Measurements from ENCODE around the gene CYP17A1. TPM values are rescaled to one million over a fixed set of nuclear protein-coding genes. Genes with fewer than 3 reads are reported as not detected.

The CYP17A1 gene
- total RNA-seq, 1 experiment from 2014 or later, result 2.1 TPM

- ChIA-PET CTCF (interaction anchor here (0.9 to 1.6 kb wide), 2 partner anchors 70 to 78 kb away, joined by 4 to 5 read pairs; no protein-coding TSS in a partner anchor), POLR2A (no interaction called here)
- Histone ChIP-seq H3K27ac (ENCODE audit: low read length) (no peak overlapping the region), H3K4me1 (ENCODE audit: control insufficient read depth, insufficient read depth, low read length) (0 out of 2 replicates have a peak, but pooled peaks cover 4% of the 10 kb centered on the region), H3K9me3 (ENCODE audit: control insufficient read depth, insufficient read depth, low read depth, low read length) (no peaks in the 10 kb centered on the region), H3K36me3 (ENCODE audit: control insufficient read depth, insufficient read depth, low read length) (no peaks in the 10 kb centered on the region), H3K27me3 (ENCODE audit: control insufficient read depth, insufficient read depth, low read length) (no peaks in the 10 kb centered on the region), H3K4me3 (ENCODE audit: low read depth in 2 of 2, low read length in 2 of 2) (no peak overlapping the region)
- no TSS peak for BruUV-seq (replicated peaks)
- no peak for TF ChIP-seq TCF7L2 (IDR thresholded peaks at IDR 0.05; ENCODE audit: low read depth, low read length)
- no peak for TF ChIP-seq POLR2AphosphoS5 (IDR thresholded peaks at IDR 0.05; ENCODE audit: low read depth, low read length)
- TF ChIP-seq SIN3A (IDR thresholded peaks at IDR 0.05; ENCODE audit: borderline replicate concordance, insufficient read depth, low read depth, low read length), result no peak
- TF ChIP-seq REST (IDR thresholded peaks at IDR 0.05; ENCODE audit: insufficient read depth in 1 of 2, low read depth in 2 of 2, low read length in 1 of 2), result no peak
- TF ChIP-seq CTCF (IDR thresholded peaks at IDR 0.05), result no peak
- ATAC-seq (no peak), DNase-seq (ENCODE audit: low read depth, low spot score) (no peak)
- intact Hi-C loops (cut with micrococcal nuclease; ENCODE audit: unreplicated experiment) (loop anchor here (5.0 to 10.0 kb wide), 2 partner anchors 104 to 233 kb away; no protein-coding TSS in a partner anchor), in situ Hi-C loops (cut with HindIII; ENCODE audit: low pct_unique_long_range_greater_than_20kb, low sequenced_read_pairs) (no loop called here)
Measured at GRCh38 chr10:102831322-102832071, 5.7 kb downstream of the CYP17A1 start.

- in situ Hi-C loops (cut with HindIII; ENCODE audit: low pct_unique_long_range_greater_than_20kb, low sequenced_read_pairs) (no loop called here), intact Hi-C loops (cut with micrococcal nuclease; ENCODE audit: unreplicated experiment) (no loop called here)
- H3K27me3 ChIP-seq (ENCODE audit: control insufficient read depth, insufficient read depth, low read length), result no peaks in the 10 kb centered on the region
- no peaks in the 10 kb centered on the region for H3K4me1 ChIP-seq (ENCODE audit: control insufficient read depth, insufficient read depth, low read length)
- no peaks in the 10 kb centered on the region for H3K36me3 ChIP-seq (ENCODE audit: control insufficient read depth, insufficient read depth, low read length)
- no TSS peak for BruUV-seq (replicated peaks)
- no peak overlapping the region for H3K4me3 ChIP-seq (ENCODE audit: low read depth in 2 of 2, low read length in 2 of 2)
- no peaks in the 10 kb centered on the region for H3K9me3 ChIP-seq (ENCODE audit: control insufficient read depth, insufficient read depth, low read depth, low read length)
- H3K27ac ChIP-seq (ENCODE audit: low read length), result no peak overlapping the region
- DNase-seq (ENCODE audit: low read depth, low spot score) (no peak), ATAC-seq (no peak)
- ChIA-PET CTCF (no interaction called here), POLR2A (no interaction called here)
- TF ChIP-seq CTCF (IDR thresholded peaks at IDR 0.05) (no peak), SIN3A (IDR thresholded peaks at IDR 0.05; ENCODE audit: borderline replicate concordance, insufficient read depth, low read depth, low read length) (no peak), POLR2AphosphoS5 (IDR thresholded peaks at IDR 0.05; ENCODE audit: low read depth, low read length) (no peak), REST (IDR thresholded peaks at IDR 0.05; ENCODE audit: insufficient read depth in 1 of 2, low read depth in 2 of 2, low read length in 1 of 2) (no peak), TCF7L2 (IDR thresholded peaks at IDR 0.05; ENCODE audit: low read depth, low read length) (no peak)
Measured at GRCh38 chr10:102827597-102827975, 9.6 kb downstream of the CYP17A1 start.
